ENCODE data around the gene CD99. TPM values are rescaled to one million over a fixed set of nuclear protein-coding genes. Genes with fewer than 3 reads are reported as not detected.

The CD99 gene
- total and polyA plus RNA-seq, 2 experiments from 2014 or later: 28.5 to 43.1 TPM

GRCh38 chrX:2761246-2761645 lies 70.2 kb downstream of the CD99 start:
- DNase-seq (ENCODE audit: low spot score) (no peak), ATAC-seq (no peak)
- no peaks in the 10 kb centered on the region; the same call in 2 of the 3 replicates for H3K9me3 Mint-ChIP-seq
- Histone ChIP-seq H3K27ac (ENCODE audit: low read depth) (no peak overlapping the region), H3K27me3 (ENCODE audit: insufficient read depth) (no peaks in the 10 kb centered on the region), H3F3A (replicated peaks; ENCODE audit: low read depth) (no peaks in the 10 kb centered on the region), H3K36me3 (ENCODE audit: insufficient read depth) (no peaks in the 10 kb centered on the region), H4K20me1 (replicated peaks; ENCODE audit: insufficient read depth) (no peaks in the 10 kb centered on the region), H3K79me2 (replicated peaks; ENCODE audit: insufficient read depth) (no peaks in the 10 kb centered on the region), H3K4me3 (no peak overlapping the region), H3K4me1 (ENCODE audit: insufficient read depth) (no peaks in the 10 kb centered on the region), H2AFZ (no peak overlapping the region), H3K9me2 (ENCODE audit: insufficient read depth) (no peaks in the 10 kb centered on the region), H3K4me2 (no peak overlapping the region)
- H3K36me3 Mint-ChIP-seq (ENCODE audit: low read depth): no peaks in the 10 kb centered on the region; the same call in 2 of the 3 replicates
- H3K27ac Mint-ChIP-seq: no peak overlapping the region
- H3K4me3 Mint-ChIP-seq: no peak overlapping the region
- TF ChIP-seq ZNF462 (CRISPR knock-in tag; IDR thresholded peaks at IDR 0.05) (no peak), ZNF331 (CRISPR knock-in tag; IDR thresholded peaks at IDR 0.05; ENCODE audit: low read depth) (no peak), POLR2AphosphoS5 (IDR thresholded peaks at IDR 0.05; ENCODE audit: low read depth) (no peak), JUNB (IDR thresholded peaks at IDR 0.05; ENCODE audit: unreplicated experiment) (no peak), STAT1 (IDR thresholded peaks at IDR 0.05; ENCODE audit: unreplicated experiment) (no peak), NANOG (IDR thresholded peaks at IDR 0.05; ENCODE audit: borderline replicate concordance) (no peak), ZNF114 (CRISPR knock-in tag; IDR thresholded peaks at IDR 0.05) (no peak), ETS1 (IDR thresholded peaks at IDR 0.05) (no peak), CREB1 (CRISPR knock-in tag; IDR thresholded peaks at IDR 0.05; ENCODE audit: low read depth) (no peak), EZH2 (IDR thresholded peaks at IDR 0.05; ENCODE audit: low read depth, unreplicated experiment) (no peak), EZH2phosphoT487 (IDR thresholded peaks at IDR 0.05; ENCODE audit: unreplicated experiment) (no peak), CTCF (conservative IDR thresholded peaks at IDR 0.05; ENCODE audit: low read depth in 2 of 2) (no peak)
- TF ChIP-seq, protein P1, sequence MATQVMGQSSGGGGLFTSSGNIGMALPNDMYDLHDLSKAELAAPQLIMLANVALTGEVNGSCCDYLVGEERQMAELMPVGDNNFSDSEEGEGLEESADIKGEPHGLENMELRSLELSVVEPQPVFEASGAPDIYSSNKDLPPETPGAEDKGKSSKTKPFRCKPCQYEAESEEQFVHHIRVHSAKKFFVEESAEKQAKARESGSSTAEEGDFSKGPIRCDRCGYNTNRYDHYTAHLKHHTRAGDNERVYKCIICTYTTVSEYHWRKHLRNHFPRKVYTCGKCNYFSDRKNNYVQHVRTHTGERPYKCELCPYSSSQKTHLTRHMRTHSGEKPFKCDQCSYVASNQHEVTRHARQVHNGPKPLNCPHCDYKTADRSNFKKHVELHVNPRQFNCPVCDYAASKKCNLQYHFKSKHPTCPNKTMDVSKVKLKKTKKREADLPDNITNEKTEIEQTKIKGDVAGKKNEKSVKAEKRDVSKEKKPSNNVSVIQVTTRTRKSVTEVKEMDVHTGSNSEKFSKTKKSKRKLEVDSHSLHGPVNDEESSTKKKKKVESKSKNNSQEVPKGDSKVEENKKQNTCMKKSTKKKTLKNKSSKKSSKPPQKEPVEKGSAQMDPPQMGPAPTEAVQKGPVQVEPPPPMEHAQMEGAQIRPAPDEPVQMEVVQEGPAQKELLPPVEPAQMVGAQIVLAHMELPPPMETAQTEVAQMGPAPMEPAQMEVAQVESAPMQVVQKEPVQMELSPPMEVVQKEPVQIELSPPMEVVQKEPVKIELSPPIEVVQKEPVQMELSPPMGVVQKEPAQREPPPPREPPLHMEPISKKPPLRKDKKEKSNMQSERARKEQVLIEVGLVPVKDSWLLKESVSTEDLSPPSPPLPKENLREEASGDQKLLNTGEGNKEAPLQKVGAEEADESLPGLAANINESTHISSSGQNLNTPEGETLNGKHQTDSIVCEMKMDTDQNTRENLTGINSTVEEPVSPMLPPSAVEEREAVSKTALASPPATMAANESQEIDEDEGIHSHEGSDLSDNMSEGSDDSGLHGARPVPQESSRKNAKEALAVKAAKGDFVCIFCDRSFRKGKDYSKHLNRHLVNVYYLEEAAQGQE (IDR thresholded peaks at IDR 0.05; ENCODE audit: unreplicated experiment): no peak
- H3K4me1 Mint-ChIP-seq: peaks cover 4% of the 10 kb centered on the region; the same call in 1 of the 3 replicates
- H3K27me3 Mint-ChIP-seq (ENCODE audit: insufficient read depth, low read depth, poor library complexity): peaks cover 15% of the 10 kb centered on the region
